Calu3 (cell line): ENCODE results near the gene SYT8. TPM values are rescaled to one million over a fixed set of nuclear protein-coding genes. Genes with fewer than 3 reads are reported as not detected.

Experiments used
- BruUV-seq: library from RNA; stranded (reverse); fragments of 400-500 nt; replicated peaks from 2 replicates; lab custom pipeline; 2021; lab: Mats Ljungman, UMichigan
- CTCF ChIA-PET: fragments of 300-600 bp; sonication (Branson Sonifier 250); formaldehyde crosslinking; loops from one replicate; lab custom pipeline; 2022; ENCODE audit warnings: antibody characterized with exemption; lab: Charles Lee
- DNase-seq: peaks from one replicate; pipeline ENCODE4 v3.0.0; 2022
- H3K27ac Mint-ChIP-seq: one replicate; pipeline ENCODE4 v1.8.0; 2022; ENCODE audit warnings: mixed read lengths; ENCODE audit not compliant: unreplicated experiment
- H3K27me3 Mint-ChIP-seq: one replicate; pipeline ENCODE4 v1.8.0; 2022; ENCODE audit warnings: mixed read lengths; ENCODE audit not compliant: unreplicated experiment
- H3K36me3 Mint-ChIP-seq: one replicate; pipeline ENCODE4 v1.8.0; 2022; ENCODE audit warnings: mild to moderate bottlenecking, moderate library complexity, mixed read lengths; ENCODE audit not compliant: insufficient read depth, unreplicated experiment
- H3K4me1 Mint-ChIP-seq: one replicate; pipeline ENCODE4 v1.8.0; 2022; ENCODE audit warnings: mild to moderate bottlenecking, low read depth, mixed read lengths; ENCODE audit not compliant: unreplicated experiment
- H3K4me3 Mint-ChIP-seq: one replicate; pipeline ENCODE4 v1.8.0; 2022; ENCODE audit warnings: mild to moderate bottlenecking, low read depth, moderate library complexity, mixed read lengths; ENCODE audit not compliant: unreplicated experiment
- H3K9me3 Mint-ChIP-seq: one replicate; pipeline ENCODE4 v1.8.0; 2022; ENCODE audit warnings: low read depth, mixed read lengths; ENCODE audit not compliant: unreplicated experiment
- CTCF ChIP-seq: fragments of 200-600 bp; IDR thresholded peaks from one replicate; pipeline ENCODE4 v1.8.0; 2022; ENCODE audit warnings: antibody characterized with exemption; ENCODE audit not compliant: unreplicated experiment
- intact Hi-C: fragments of 100-400 bp; cut with micrococcal nuclease; formaldehyde crosslinking; loops from one replicate; pipeline ENCODE4 v1.10.0; 2022; ENCODE audit not compliant: unreplicated experiment
- total RNA-seq: library from RNA; stranded (reverse); gene quantifications from 2 replicates; pipeline ENCODE4 v1.2.3, GENCODE V29; 2022

The SYT8 gene
- total RNA-seq, 1 experiment from 2014 or later: 7.1 TPM

DNA sequence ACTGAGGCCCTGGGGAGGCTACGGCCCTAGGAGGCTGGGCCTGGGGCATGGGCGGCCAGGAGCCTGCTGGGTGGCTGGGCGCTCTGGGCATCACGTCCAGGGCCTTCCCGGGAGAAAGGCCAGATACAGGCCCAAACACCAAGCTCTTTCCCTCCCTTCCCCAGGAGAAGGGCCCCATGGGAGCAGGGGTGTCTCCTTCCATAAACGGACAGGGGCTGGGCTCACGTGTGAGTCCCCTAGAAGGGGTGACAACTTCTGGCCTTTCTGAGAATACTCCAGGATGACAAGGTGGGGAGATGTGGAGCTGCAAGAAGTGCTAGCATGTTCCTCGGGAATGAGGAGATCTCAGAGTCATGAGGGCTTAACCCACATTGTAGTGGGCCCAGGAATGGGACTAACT is 19.5 kb upstream of the SYT8 start:
- no peaks in the 10 kb centered on the region for H3K9me3 Mint-ChIP-seq
- H3K36me3 Mint-ChIP-seq: no peaks in the 10 kb centered on the region
- intact Hi-C loops: no loop called here
- H3K4me1 Mint-ChIP-seq: no peaks in the 10 kb centered on the region
- no peaks in the 10 kb centered on the region for H3K27me3 Mint-ChIP-seq
- no TSS peak for BruUV-seq
- CTCF ChIA-PET: interaction anchor here (0.6 kb wide), 1 partner anchor 53 kb away, joined by 3 read pairs; no protein-coding TSS in a partner anchor
- no peak overlapping the region for H3K27ac Mint-ChIP-seq
- H3K4me3 Mint-ChIP-seq: no peak overlapping the region
- TF ChIP-seq CTCF: no peak
- no peak for DNase-seq

GRCh38 chr11:1815751-1816150 is 19.0 kb upstream of the SYT8 start:
- Mint-ChIP-seq H3K27me3 (no peaks in the 10 kb centered on the region), H3K4me3 (no peak overlapping the region), H3K27ac (no peak overlapping the region), H3K4me1 (no peaks in the 10 kb centered on the region), H3K9me3 (no peaks in the 10 kb centered on the region), H3K36me3 (no peaks in the 10 kb centered on the region)
- BruUV-seq: no TSS peak
- CTCF ChIA-PET: interaction anchor here (0.6 kb wide), 1 partner anchor 53 kb away, joined by 3 read pairs; no protein-coding TSS in a partner anchor
- DNase-seq: no peak
- intact Hi-C loops: no loop called here
- no peak for TF ChIP-seq CTCF

GRCh38 chr11:1817000-1817399 is 17.8 kb upstream of the SYT8 start:
- intact Hi-C loops: no loop called here
- CTCF ChIA-PET: no interaction called here
- no peak overlapping the region for H3K4me3 Mint-ChIP-seq
- H3K36me3 Mint-ChIP-seq: no peaks in the 10 kb centered on the region
- H3K27me3 Mint-ChIP-seq: no peaks in the 10 kb centered on the region
- no peak overlapping the region for H3K27ac Mint-ChIP-seq
- no peaks in the 10 kb centered on the region for H3K9me3 Mint-ChIP-seq
- TF ChIP-seq CTCF: no peak
- no peaks in the 10 kb centered on the region for H3K4me1 Mint-ChIP-seq
- DNase-seq: no peak
- no TSS peak for BruUV-seq

DNA sequence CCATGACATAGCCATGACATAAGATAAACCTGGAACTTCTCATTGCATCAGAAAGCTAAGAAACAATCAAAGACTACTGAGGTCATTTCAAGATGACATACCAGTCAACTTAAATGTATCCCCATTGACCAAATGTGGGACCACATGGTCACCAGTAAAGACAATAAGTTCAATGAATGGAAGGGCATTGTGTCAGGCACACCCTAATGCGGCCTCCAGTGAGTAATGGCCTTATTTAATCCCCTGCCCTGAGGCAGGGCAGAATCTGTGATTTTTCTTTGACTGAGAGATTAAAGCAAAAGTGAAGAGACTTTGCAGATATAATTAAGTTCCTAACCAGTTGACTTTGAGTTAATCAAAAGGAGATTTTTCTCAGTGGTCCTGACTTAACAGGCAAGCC is 17.3 kb upstream of the SYT8 start:
- BruUV-seq: no TSS peak
- H3K27ac Mint-ChIP-seq: no peak overlapping the region
- H3K27me3 Mint-ChIP-seq: no peaks in the 10 kb centered on the region
- intact Hi-C loops: no loop called here
- no peak overlapping the region for H3K4me3 Mint-ChIP-seq
- H3K4me1 Mint-ChIP-seq: no peaks in the 10 kb centered on the region
- no peaks in the 10 kb centered on the region for H3K9me3 Mint-ChIP-seq
- no peak for DNase-seq
- CTCF ChIA-PET: no interaction called here
- H3K36me3 Mint-ChIP-seq: no peaks in the 10 kb centered on the region
- TF ChIP-seq CTCF: no peak
